Sigmoid colon (tissue), 7 donors: ENCODE data around the gene KLF6. TPM values are rescaled to one million over a fixed set of nuclear protein-coding genes. Genes with fewer than 3 reads are reported as not detected.

Source experiments
- DNase-seq: peaks from one replicate; pipeline ENCODE4 v3.0.0-alpha.2; 2019
- H3K27ac ChIP-seq, 4 donors: fragments of 200-600 bp; sonication (generic); one replicate each; pipeline ENCODE4 v1.5.1; 2016 to 2019; ENCODE audit warnings: mild to moderate bottlenecking in 1 of 4
- H3K27me3 ChIP-seq, 3 donors: fragments of 200-600 bp; sonication (generic); one replicate each; pipeline ENCODE4 v1.5.1; 2019; ENCODE audit warnings: mild to moderate bottlenecking in 1 of 3
- H3K36me3 ChIP-seq, 4 donors: fragments of 200-600 bp; sonication (generic); one replicate each; pipeline ENCODE4 v1.5.1; 2016 to 2019
- H3K4me1 ChIP-seq, 4 donors: fragments of 200-600 bp; sonication (generic); one replicate each; pipeline ENCODE4 v1.5.1; 2017 to 2019
- H3K4me3 ChIP-seq, 4 donors: fragments of 200-600 bp; sonication (generic); one replicate each; pipeline ENCODE4 v1.5.1; 2017 to 2019; ENCODE audit warnings: mild to moderate bottlenecking in 2 of 4, moderate library complexity in 1 of 4
- H3K9me3 ChIP-seq, 4 donors: fragments of 200-600 bp in 3 of 4; sonication (generic) in 3 of 4; one replicate each; pipeline versions ENCODE4 v1.5.1 to v1.6.1; 2013 to 2019
- EP300 ChIP-seq, 4 donors: sonication (generic); formaldehyde crosslinking; IDR thresholded peaks; one replicate each; pipeline ENCODE4 v1.6.1; 2017; ENCODE audit warnings: antibody characterized with exemption in 4 of 4
- POLR2A ChIP-seq, 2 donors: fragments of 450-650 bp; IDR thresholded peaks; one replicate each; pipeline ENCODE4 v1.6.1; 2016; ENCODE audit warnings: antibody characterized with exemption in 2 of 2, mild to moderate bottlenecking in 2 of 2, moderate library complexity in 2 of 2
- POLR2AphosphoS5 ChIP-seq, 4 donors: sonication (generic); formaldehyde crosslinking; IDR thresholded peaks; one replicate each; pipeline ENCODE4 v1.6.1; 2017; ENCODE audit warnings: antibody characterized with exemption in 4 of 4
- WGBS, 2 donors: extraction: QIAGEN DNeasy Blood & Tissue Kit; methylation state at CpG; one replicate each; pipeline ENCODE4 v1.1.7; 2013; 5-methylcytosine and 5-hydroxymethylcytosine counted together
- intact Hi-C: fragments of 100-400 bp; cut with DNase I; formaldehyde crosslinking; loops from one replicate; pipeline ENCODE4 v1.15.1; 2023
- polyA plus RNA-seq, 3 donors: library from polyadenylated mRNA; stranded (reverse); fragments of 200-250 nt; gene quantifications; one replicate each; pipeline ENCODE4 v1.2.3, GENCODE V29; 2013
- total RNA-seq, 4 donors: library from RNA; depleted of rRNA; stranded (reverse); fragments of >200 nt; gene quantifications; one replicate each; pipeline ENCODE4 v1.1.0, GENCODE V29; 2016
- TF ChIP-seq, protein P1 (sequence below), 4 experiments: fragments of 450-650 bp in 3 of 4; fragments of 200-600 bp in 1 of 4; IDR thresholded peaks; one replicate each; pipeline ENCODE4 v1.5.1; 2016 to 2019; ENCODE audit warnings: antibody characterized with exemption in 4 of 4, mild to moderate bottlenecking in 3 of 4, moderate library complexity in 2 of 4
- donor health status: healthy with polysubstance abuse.
- donor health status: Bipolar disorder and iron deficiency.
- donor health status: healthy.

KLF6 gene
- total and polyA plus RNA-seq, 7 donors: 50.3 to 137 (median 91.6) TPM

DNA sequence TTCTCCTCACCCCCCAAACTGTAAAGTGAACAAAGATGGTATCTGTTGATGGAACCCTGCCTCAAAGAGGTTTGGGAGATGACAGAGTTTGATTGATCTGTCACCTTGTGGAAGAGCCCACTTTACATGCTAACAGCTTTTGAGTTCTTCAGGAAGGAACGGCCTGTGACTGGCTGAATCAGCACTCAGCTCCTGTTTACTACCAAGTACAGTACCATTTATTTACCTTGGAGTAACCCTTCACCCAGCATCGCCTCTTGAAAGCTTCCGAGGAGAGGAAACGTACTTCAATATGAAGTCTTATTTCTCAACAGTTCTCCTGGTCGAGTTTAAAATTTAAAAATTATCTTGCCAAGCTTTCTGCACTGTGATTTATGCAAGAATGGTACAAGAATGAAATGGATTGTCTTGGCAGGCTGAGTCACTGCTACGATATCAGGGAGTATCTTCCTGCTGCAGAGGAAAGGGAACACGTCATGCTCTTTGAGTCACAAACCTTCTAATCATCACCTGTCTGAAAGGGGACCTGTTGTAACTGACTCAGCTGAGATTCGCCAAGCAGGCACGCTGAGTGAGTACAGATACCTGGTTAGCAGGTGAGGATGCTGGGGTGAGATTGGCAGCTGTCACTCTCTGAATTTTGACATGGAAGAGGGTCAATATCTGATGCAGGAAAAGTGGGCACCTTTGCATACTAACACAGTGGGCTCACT is 30.1 kb downstream of the KLF6 start:
- Histone ChIP-seq H3K9me3 (no peaks in the 10 kb centered on the region), H3K36me3 (no peaks in the 10 kb centered on the region), H3K4me1 (peaks cover 0 to 19% (median 15%) of the 10 kb centered on the region in 4 donors), H3K27ac (peak overlapping the region in 3 of 4 donors; percentile 21 to 51 (median 44)), H3K4me3 (no peak overlapping the region), H3K27me3 (no peaks in the 10 kb centered on the region)
- no peak for TF ChIP-seq POLR2A (IDR thresholded peaks at IDR 0.05)
- TF ChIP-seq POLR2AphosphoS5 (IDR thresholded peaks at IDR 0.05): peak; percentile 9 to 60 (median 38)
- intact Hi-C loops: no loop called here
- 73 to 79% methylated on average over 9 of the region's 9 CpGs for WGBS, 2 donors
- DNase-seq: no peak

DNA sequence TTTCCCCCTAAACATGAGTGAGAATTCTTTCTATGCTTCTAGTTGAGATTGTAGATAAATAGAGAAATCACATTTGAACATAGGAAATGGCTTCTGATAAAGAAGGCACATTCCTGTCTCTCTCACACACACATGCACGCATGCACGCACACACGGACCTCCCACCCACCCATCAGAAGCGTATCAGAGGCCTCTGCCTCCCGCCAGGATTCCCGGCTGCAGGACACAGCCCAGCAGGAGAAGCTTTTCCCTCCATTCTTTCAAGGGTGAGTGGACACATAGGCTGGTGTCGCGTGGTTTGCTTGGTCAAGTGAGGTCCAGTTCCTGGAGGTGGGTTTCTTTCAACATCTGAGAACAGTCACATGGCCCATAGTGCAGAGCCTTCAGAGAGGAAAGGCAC is 34.2 kb downstream of the KLF6 start:
- TF ChIP-seq POLR2A (IDR thresholded peaks at IDR 0.05) (no peak), EP300 (IDR thresholded peaks at IDR 0.05) (no peak), POLR2AphosphoS5 (IDR thresholded peaks at IDR 0.05) (no peak)
- TF ChIP-seq, protein P1, sequence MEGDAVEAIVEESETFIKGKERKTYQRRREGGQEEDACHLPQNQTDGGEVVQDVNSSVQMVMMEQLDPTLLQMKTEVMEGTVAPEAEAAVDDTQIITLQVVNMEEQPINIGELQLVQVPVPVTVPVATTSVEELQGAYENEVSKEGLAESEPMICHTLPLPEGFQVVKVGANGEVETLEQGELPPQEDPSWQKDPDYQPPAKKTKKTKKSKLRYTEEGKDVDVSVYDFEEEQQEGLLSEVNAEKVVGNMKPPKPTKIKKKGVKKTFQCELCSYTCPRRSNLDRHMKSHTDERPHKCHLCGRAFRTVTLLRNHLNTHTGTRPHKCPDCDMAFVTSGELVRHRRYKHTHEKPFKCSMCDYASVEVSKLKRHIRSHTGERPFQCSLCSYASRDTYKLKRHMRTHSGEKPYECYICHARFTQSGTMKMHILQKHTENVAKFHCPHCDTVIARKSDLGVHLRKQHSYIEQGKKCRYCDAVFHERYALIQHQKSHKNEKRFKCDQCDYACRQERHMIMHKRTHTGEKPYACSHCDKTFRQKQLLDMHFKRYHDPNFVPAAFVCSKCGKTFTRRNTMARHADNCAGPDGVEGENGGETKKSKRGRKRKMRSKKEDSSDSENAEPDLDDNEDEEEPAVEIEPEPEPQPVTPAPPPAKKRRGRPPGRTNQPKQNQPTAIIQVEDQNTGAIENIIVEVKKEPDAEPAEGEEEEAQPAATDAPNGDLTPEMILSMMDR (IDR thresholded peaks at IDR 0.05): no peak
- 95 to 96% methylated on average over 8 of the region's 8 CpGs for WGBS, 2 donors
- DNase-seq: no peak
- H3K27me3 ChIP-seq: no peaks in the 10 kb centered on the region
- H3K27ac ChIP-seq: peak overlapping the region in 3 of 4 donors; percentile 81 to 90 (median 86)
- no peaks in the 10 kb centered on the region for H3K36me3 ChIP-seq
- no peaks in the 10 kb centered on the region for H3K9me3 ChIP-seq
- intact Hi-C loops: no loop called here
- H3K4me1 ChIP-seq: peaks cover 0 to 33% (median 29%) of the 10 kb centered on the region in 4 donors
- H3K4me3 ChIP-seq: no peak overlapping the region

DNA sequence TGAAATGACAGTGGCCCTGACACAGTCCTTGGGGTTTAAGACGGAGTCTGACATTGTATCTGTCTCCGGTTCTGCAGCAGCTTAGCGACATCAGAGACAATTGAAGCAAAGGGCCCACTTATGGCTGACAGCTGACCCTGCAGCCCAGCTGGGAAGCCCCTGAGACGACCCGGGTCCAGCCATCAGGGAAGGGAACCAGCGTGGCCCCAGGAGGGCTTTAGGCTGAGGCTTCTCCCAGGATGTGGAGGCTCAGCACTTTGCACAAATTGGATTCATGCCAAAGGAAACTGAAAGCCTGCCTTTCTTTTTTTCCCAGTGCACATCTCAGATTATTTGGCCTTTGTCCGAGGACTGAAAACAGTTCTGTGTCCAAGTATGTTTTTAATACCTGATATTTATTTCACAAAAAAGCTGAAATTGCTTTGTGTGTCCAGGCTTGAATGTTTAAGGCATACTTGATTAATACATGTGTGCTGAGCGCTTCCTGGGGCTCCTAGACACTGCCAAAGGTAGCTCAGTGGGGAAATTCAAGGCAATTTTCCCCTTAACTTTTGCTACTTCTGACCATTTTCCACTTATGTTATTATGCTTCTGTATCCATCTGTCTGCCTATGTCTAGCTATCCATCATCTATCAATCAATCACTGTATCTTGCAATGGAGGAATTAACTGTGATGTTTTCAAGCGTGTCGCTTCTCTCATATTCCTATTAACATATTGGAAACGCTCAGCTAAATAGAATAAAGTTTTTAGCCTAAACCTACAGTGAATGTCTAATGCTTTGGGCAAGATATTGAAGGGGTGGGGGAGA is 34.8 kb downstream of the KLF6 start:
- peak; percentile 76 for DNase-seq
- TF ChIP-seq EP300 (IDR thresholded peaks at IDR 0.05): no peak
- TF ChIP-seq POLR2AphosphoS5 (IDR thresholded peaks at IDR 0.05): peak in 1 of 4 donors; percentile 3
- H3K4me3 ChIP-seq: peak overlapping the region in 3 of 4 donors; percentile 20 to 40 (median 40)
- H3K36me3 ChIP-seq: no peaks in the 10 kb centered on the region
- H3K4me1 ChIP-seq: peaks cover 0 to 28% (median 27%) of the 10 kb centered on the region in 4 donors
- H3K9me3 ChIP-seq: no peaks in the 10 kb centered on the region
- no peaks in the 10 kb centered on the region for H3K27me3 ChIP-seq
- H3K27ac ChIP-seq: peak overlapping the region; percentile 72 to 90 (median 84)
- intact Hi-C loops: no loop called here
- WGBS, 2 donors: 57 to 65% methylated on average over 11 of the region's 11 CpGs

DNA sequence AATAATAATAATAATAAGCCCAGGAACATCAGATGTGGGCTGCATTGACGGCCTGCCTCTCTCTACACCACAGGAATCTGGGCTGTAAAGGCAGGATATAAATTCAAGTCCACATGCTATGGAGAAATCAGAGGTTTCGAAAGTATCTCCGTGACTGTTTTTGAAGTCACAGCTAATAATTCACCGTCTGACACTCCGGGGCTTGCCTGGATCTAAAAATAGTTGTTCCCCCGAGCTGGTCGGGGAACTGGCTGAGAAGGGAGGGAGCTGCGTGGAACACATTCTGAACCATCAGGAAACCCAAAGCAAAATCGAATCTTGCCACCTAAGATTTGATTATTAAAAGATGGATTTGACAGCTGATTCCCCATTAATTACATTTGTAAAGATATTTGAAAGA is 35.4 kb downstream of the KLF6 start:
- peak overlapping the region in 3 of 4 donors; percentile 20 to 40 (median 40) for H3K4me3 ChIP-seq
- 47 to 75% methylated on average over 9 of the region's 9 CpGs for WGBS, 2 donors
- DNase-seq: peak; percentile 88

DNA sequence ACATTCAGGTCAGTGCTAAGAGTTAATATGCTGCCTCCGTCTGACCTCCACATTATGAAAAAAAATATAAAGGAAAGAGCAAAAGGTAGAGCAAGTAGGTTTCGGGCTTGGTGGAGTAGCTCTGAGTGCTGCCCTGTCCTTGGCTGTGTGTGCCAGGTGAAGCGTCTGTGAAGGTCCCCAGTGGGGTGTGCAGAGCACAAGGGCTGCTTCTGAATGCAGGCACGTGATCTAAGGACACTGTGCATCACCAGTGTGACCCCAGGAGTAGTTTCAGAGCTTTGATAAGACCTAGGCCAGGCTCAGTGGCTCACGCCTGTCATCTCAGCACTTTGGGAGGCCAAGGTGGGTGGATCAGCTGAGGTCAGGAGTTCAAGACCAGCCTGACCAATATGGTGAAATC is 36.0 kb downstream of the KLF6 start:
- WGBS, 2 donors: 93 to 95% methylated on average over 5 of the region's 5 CpGs
- Histone ChIP-seq H3K4me1 (peaks cover 0 to 25% (median 24%) of the 10 kb centered on the region in 4 donors), H3K4me3 (no peak overlapping the region), H3K27me3 (no peaks in the 10 kb centered on the region), H3K36me3 (no peaks in the 10 kb centered on the region), H3K9me3 (no peaks in the 10 kb centered on the region), H3K27ac (peak overlapping the region; percentile 72 to 90 (median 84))
- intact Hi-C loops: loop anchor here (5.0 to 10.0 kb wide), 2 partner anchors 122 to 224 kb away; no protein-coding TSS in a partner anchor
- TF ChIP-seq, protein P1 (IDR thresholded peaks at IDR 0.05): no peak
- TF ChIP-seq EP300 (IDR thresholded peaks at IDR 0.05) (no peak), POLR2A (IDR thresholded peaks at IDR 0.05) (no peak), POLR2AphosphoS5 (IDR thresholded peaks at IDR 0.05) (no peak)
- no peak for DNase-seq

More for the DNA sequence above, 35.4 kb downstream of the KLF6 start:
- Histone ChIP-seq H3K27ac (peak overlapping the region; percentile 72 to 90 (median 84)), H3K36me3 (no peaks in the 10 kb centered on the region), H3K4me1 (peaks cover 0 to 25% (median 24%) of the 10 kb centered on the region in 4 donors), H3K27me3 (no peaks in the 10 kb centered on the region), H3K9me3 (no peaks in the 10 kb centered on the region)
- TF ChIP-seq, protein P1 (IDR thresholded peaks at IDR 0.05): no peak
- TF ChIP-seq EP300 (IDR thresholded peaks at IDR 0.05) (peak in 3 of 4 donors; percentile 38 to 86 (median 68)), POLR2A (IDR thresholded peaks at IDR 0.05) (no peak), POLR2AphosphoS5 (IDR thresholded peaks at IDR 0.05) (peak; percentile 62 to 84 (median 66))
- intact Hi-C loops: loop anchor here (5.0 to 10.0 kb wide), 2 partner anchors 122 to 225 kb away; no protein-coding TSS in a partner anchor
